ENCODE results near the gene LCE1D.

LCE1D gene

GRCh38 chr1:152796421-152796820 is at the start of gene LCE1D:
LCE1D (plus strand) TSS chr1:152796721; CDS start chr1:152797795, 1,074 bp downstream.
- no peak for DNase-seq (ENCODE audit: low spot score)

- DNase-seq (ENCODE audit: low spot score), result no peak
Observed at GRCh38 chr1:152747831-152748230, 48.7 kb upstream of the LCE1D start.

GRCh38 chr1:152752225-152752624 is 44.3 kb upstream of the LCE1D start:
- DNase-seq (ENCODE audit: low spot score), result no peak

- DNase-seq (ENCODE audit: low spot score), result no peak
Observed at GRCh38 chr1:152753586-152753985, 42.9 kb upstream of the LCE1D start.

GRCh38 chr1:152756872-152757271 is 39.6 kb upstream of the LCE1D start:
- no peak for DNase-seq (ENCODE audit: low spot score)

GRCh38 chr1:152757747-152758146 is 38.8 kb upstream of the LCE1D start, which contains the start of gene KPRP:
KPRP (plus strand) TSS chr1:152758025; CDS start chr1:152759589, 1,564 bp downstream.
- DNase-seq (ENCODE audit: low spot score), result no peak

GRCh38 chr1:152758636-152759035 is 37.9 kb upstream of the LCE1D start:
- DNase-seq (ENCODE audit: low spot score), result no peak

GRCh38 chr1:152759453-152760173 is 36.9 kb upstream of the LCE1D start:
- DNase-seq (ENCODE audit: low spot score), result no peak

- DNase-seq (ENCODE audit: low spot score), result no peak
Observed at GRCh38 chr1:152760551-152761190, 35.9 kb upstream of the LCE1D start.

- DNase-seq (ENCODE audit: low spot score), result peak; percentile 59
Observed at GRCh38 chr1:152761609-152762213, 34.8 kb upstream of the LCE1D start.

GRCh38 chr1:152768847-152769533 is 27.5 kb upstream of the LCE1D start:
- DNase-seq (ENCODE audit: low spot score), result peak; percentile 0

GRCh38 chr1:152770411-152770810 is 26.1 kb upstream of the LCE1D start:
- no peak for DNase-seq (ENCODE audit: low spot score)

- no peak for DNase-seq (ENCODE audit: low spot score)
Observed at GRCh38 chr1:152774875-152775274, 21.6 kb upstream of the LCE1D start, which contains the start of gene LCE1F. LCE1F (plus strand) TSS chr1:152775140; CDS start chr1:152776372, 1,232 bp downstream.

GRCh38 chr1:152776361-152776760 is 20.2 kb upstream of the LCE1D start:
- no peak for DNase-seq (ENCODE audit: low spot score)

GRCh38 chr1:152777510-152778137 is 18.9 kb upstream of the LCE1D start:
- no peak for DNase-seq (ENCODE audit: low spot score)

GRCh38 chr1:152783095-152783494 is 13.4 kb upstream of the LCE1D start:
- DNase-seq (ENCODE audit: low spot score), result peak; percentile 0

GRCh38 chr1:152786077-152786476 is 10.4 kb upstream of the LCE1D start, which contains the start of gene LCE1E:
LCE1E (plus strand) TSS chr1:152786257; CDS start chr1:152787300, 1,043 bp downstream.
- peak; percentile 0 for DNase-seq (ENCODE audit: low spot score)

- DNase-seq (ENCODE audit: low spot score), result no peak
Observed at GRCh38 chr1:152795686-152796085, 835 bp upstream of the LCE1D start.

GRCh38 chr1:152801333-152801732 is 4.8 kb downstream of the LCE1D start:
- DNase-seq (ENCODE audit: low spot score), result no peak

- no peak for DNase-seq (ENCODE audit: low spot score)
Observed at GRCh38 chr1:152806576-152806975, 10.1 kb downstream of the LCE1D start, which contains the start of gene LCE1C. LCE1C (minus strand) TSS chr1:152806651; CDS start chr1:152805478, 1,173 bp downstream.

- DNase-seq (ENCODE audit: low spot score), result no peak
Observed at GRCh38 chr1:152811050-152811449, 14.5 kb downstream of the LCE1D start.

GRCh38 chr1:152811671-152812070 is 15.2 kb downstream of the LCE1D start, which contains the start of gene LCE1B:
LCE1B (plus strand) TSS chr1:152811971; CDS start chr1:152812447, 476 bp downstream.
- no peak for DNase-seq (ENCODE audit: low spot score)
